ENCODE results near the gene FGF6.
"Not testable (repeated sequence)": the region's sequence is repeated elsewhere in the genome, so short reads cannot be mapped to it uniquely, and the experiment has no call there.

Gene FGF6

DNA sequence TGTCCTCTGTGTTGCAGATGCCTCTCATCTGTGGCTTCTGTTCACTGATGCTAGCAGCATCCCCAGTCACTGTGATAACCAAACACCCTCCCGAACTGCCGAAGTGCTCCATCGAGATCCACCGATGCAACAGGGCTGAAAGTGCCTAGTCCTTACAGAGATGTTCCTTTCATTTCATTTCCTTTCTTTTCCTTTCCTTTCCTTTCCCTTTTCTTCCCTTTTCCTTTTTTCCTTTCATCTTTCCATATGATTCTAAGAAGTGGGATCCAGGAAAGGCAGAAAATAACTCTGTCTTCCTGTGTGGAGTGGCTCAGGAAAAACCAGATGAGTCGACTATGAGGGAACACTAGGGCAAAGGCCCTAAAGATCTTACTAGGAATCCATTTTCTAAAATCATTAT is 26.7 kb downstream of the FGF6 start:
- no peak for DNase-seq

GRCh38 chr12:4417936-4418335 is 27.7 kb downstream of the FGF6 start:
- DNase-seq: no peak

DNA sequence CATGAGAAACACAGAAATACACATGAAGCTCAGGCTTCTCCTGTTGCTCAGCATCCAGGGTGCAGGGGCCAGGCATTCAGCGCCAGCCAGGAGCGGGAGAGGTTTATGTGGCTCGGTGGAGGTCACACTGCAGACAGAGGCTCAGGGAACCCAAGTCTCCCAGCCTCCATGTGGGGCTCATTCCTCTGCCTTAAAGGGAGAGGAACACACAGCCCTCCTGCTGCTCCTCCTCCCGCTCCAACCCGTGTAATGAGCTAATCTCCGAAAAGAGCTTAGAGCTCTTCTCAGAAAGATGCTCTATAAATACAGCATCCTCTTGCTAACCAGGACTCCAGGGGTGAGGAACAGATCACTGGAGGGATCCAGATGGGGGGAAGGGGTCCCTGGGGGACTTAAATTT is 28.2 kb downstream of the FGF6 start:
- no peak for DNase-seq

DNA sequence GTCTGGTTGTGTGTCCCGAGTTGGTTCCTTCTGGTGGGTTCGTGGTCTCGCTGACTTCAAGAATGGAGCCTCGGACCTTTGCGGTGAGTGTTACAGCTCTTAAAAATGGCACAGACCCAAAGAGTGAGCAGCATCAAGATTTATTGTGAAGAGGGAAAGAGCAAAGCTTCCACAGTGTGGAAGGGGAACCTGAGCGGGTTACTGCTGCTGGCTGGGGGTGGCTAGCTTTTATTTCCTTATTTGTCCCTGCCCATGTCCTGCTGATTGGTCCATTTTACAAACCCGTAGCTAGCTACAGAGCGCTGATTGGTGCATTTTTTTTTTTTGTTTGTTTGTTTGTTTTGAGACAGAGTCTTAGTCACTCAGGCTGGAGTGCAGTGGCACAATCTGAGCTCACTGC is 29.3 kb downstream of the FGF6 start:
- DNase-seq: no peak

DNA sequence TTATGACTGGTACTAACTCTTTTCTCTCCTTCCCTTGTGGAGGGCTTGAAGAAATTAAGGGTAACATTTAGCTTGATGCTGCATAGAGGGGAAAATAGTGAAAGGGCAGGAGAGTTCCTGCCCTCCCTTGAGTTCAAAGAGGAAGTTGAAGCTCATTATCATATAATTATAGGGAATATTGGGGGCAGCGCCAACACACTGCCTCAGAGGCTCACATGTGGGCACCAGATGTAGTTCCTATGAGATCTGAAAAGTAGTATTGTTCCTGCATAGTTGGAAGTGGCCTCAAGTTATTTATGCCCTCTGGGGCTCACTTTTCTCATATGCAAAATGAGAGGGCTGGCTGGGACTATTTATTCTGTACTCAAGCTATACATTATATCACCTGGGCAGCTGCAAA is 33.1 kb downstream of the FGF6 start:
- no peak for DNase-seq

DNA sequence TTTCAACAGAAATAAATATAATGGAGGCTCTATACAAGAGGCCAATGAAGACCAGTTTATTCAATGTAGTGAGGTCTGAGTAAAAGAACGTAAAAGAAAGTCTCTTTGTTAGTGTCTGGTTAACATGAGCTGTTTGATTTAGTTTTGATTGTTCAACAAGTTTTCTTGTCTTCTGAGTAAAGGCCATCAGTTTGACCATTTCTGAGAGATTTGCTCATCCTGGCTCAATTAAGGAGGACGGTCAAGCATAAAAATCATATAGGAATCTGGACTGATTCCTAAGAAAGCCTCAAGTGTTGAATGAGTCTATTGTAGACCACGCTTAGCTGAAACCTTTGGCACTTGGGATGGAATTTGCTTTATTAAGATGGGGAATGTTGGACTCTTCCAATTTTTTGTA is 33.6 kb downstream of the FGF6 start:
- DNase-seq: no peak

- no peak for DNase-seq
Observed at GRCh38 chr12:4407136-4407535, 38.5 kb downstream of the FGF6 start.

GRCh38 chr12:4404877-4405637 is 40.6 kb downstream of the FGF6 start:
- not testable (repeated sequence) for DNase-seq

DNA sequence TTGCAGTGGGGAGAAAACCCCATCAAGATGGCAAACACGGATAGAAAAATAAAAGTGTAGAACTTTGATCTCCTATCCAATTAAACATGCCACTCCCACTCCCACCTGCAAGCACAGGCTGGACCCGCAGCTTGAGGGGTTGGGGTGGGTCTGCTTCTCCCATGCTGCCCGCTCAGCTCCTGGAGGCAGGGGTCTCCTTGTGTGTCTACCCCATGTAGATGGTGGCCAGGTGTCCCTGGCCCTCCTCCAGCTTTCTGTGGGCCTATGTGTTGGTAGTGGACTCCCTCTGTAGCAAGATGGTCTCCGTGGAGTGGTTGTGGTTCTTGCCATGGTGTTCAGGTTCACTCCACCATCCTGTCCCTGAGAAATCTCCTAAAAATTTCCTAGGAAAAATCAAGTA is 42.6 kb downstream of the FGF6 start:
- DNase-seq: no peak

DNA sequence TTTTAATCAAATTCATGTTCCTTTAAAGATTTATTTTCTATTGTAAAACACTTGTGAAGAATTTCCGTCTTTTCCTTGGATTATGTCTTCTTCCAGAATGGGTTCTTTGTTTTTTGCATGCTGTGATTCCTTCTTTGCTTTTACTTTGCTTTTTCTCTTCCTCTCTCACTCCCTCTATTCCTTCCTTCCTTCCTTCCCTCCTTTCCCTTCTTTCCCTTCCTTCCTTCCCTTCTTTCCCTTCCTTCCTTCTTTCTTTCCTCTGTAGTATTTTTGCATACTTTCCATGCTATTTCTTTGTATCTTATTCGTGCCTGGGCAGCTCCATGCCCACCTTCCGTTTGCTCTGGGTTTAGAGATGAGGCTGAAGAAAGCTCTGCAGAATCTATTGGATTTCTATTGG is 44.5 kb downstream of the FGF6 start:
- DNase-seq: no peak

DNA sequence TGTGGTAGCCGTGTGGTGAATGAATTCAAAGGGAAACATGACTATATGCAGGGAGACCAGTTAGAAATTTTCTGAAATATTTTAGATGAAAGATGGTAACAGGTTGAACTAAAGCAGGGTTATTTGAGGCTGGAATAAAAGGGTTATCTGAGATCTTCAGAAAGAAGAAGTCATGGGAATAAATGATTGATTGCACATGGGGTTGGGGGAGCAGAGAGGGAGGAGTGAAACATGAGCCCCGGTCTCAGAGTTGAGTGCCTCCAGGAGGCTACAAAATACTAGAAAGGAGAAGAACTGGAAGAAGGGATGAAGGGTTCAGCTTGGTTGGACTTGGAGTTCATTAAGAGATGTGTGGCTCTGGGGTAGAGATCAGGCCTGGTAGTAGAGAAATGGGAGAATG is 49.8 kb downstream of the FGF6 start:
- DNase-seq: no peak

GRCh38 chr12:4393211-4393610 is 52.4 kb downstream of the FGF6 start:
- no peak for DNase-seq

DNA sequence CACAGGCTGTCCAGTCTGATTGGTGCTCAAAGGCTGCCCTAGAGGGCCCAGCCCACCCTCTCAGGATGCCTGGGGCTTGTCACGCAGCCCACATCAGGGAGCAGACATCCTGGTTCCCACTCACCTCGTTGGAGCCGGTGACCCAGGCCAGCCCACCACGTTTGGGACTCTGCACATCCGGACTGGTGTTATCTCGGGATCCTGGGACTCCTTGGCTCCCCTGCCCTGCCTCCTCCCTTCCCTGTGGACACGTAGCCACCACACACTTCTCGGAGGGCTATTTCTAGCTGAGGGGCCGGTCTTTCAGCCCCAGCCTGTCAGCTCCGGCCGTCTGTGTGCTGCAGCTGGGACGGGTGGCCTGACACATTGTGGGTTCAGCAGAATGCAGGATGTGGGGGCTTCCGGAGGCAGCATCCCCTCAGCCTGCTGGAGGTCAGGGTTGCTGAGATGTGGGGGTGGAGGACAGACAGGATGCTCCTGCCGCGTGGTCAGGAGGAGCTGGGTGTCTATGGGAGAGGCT is 53.3 kb downstream of the FGF6 start:
- no peak for DNase-seq

DNA sequence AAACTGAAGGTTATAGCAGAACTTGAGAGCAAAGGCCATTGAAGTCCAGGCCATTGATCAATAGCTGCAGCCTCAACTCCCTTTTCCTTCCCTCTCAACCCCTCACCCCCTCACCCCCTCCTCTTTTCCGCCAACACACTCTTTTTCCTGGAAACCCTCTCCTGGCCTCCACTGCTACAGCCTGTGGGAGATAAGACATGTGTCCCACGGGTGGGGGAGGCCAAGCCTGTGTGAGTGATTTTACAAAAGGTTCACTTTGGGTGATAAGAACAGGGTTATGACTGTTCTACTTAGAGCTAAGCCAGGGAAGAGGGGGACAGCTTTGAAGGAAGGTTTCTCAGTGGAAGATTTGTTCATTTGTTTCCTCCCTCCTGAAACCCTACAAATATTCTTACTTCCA is 57.0 kb downstream of the FGF6 start:
- no peak for DNase-seq

DNA sequence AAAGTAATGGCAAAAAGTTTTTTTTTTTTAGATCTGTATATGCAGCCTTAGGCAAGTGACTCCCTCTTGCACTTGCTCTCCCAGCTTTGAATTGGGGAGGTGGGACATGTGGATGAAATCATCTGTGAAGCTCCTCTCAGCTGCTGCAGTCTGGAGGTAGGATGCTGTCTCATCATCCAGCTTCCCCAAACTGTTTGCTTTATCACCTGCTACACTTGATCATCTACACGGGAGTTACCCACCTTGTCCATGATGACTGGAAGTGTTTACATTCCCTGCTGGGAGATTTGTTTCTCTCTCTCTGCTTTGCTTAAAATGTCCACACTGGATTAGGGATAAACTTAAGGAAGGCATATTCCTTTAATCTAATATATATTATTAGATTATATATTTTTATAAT is 57.6 kb downstream of the FGF6 start:
- DNase-seq: no peak

DNA sequence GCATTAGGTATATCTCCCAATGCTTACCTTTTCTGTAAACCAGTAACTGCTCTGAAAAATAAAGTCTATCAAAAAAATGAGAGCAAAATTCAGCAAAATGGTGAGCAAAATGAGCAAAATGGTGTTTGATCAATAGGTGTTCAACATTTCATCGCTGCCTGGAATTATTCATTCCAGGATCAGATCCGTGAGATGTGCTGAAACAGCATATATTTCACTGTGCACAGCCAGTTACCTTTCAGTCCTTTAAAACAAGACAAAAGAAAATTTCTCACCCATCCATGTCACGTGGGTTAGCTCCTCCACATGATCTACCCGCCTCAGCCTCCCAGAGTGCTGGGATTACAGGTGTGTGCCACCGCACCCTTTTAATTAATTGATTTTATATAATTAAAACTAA is 58.0 kb downstream of the FGF6 start:
- DNase-seq: no peak

- no peak for DNase-seq
Observed at GRCh38 chr12:4386801-4387200, 58.8 kb downstream of the FGF6 start.
